ENCODE data around the gene DUS2.

DUS2 gene

GRCh38 chr16:68084504-68085258, 61.6 kb downstream of the DUS2 start (continued):
- TF ChIP-seq ZNF701 (tag by site-specific recombination; IDR thresholded peaks at IDR 0.05) (no peak), ZFP37 (tag by site-specific recombination; IDR thresholded peaks at IDR 0.05) (no peak), ZNF843 (tag by site-specific recombination; IDR thresholded peaks at IDR 0.05) (peak; percentile 33; the same call in 1 of the 2 replicates), ZNF610 (tag by site-specific recombination; IDR thresholded peaks at IDR 0.05; ENCODE audit: borderline replicate concordance) (peak; percentile 66; the same call in 1 of the 2 replicates), ZBTB17 (tag by site-specific recombination; IDR thresholded peaks at IDR 0.05) (peak; percentile 93), ZNF24 (tag by site-specific recombination; IDR thresholded peaks at IDR 0.05) (peak; percentile 42; the same call in 1 of the 2 replicates), ZBTB8A (tag by site-specific recombination; IDR thresholded peaks at IDR 0.05) (peak; percentile 80), ZFP69B (tag by site-specific recombination; IDR thresholded peaks at IDR 0.05) (0 out of 2 replicates have a peak, but pooled peaks have one; percentile 44), SP3 (tag by site-specific recombination; IDR thresholded peaks at IDR 0.05) (peak; percentile 58), ZNF777 (tag by site-specific recombination; IDR thresholded peaks at IDR 0.05; ENCODE audit: borderline replicate concordance) (peak; percentile 82), ZSCAN5A (tag by site-specific recombination; IDR thresholded peaks at IDR 0.05) (no peak), ZFHX2 (tag by site-specific recombination; conservative IDR thresholded peaks at IDR 0.05) (peak; percentile 11; the same call in 1 of the 2 replicates), ZBTB48 (tag by site-specific recombination; IDR thresholded peaks at IDR 0.05) (peak; percentile 92), ZNF791 (tag by site-specific recombination; IDR thresholded peaks at IDR 0.05) (no peak), ZBTB44 (tag by site-specific recombination; IDR thresholded peaks at IDR 0.05) (peak; percentile 73), ZNF433 (tag by site-specific recombination; IDR thresholded peaks at IDR 0.05; ENCODE audit: low read depth) (no peak), ZNF391 (tag by site-specific recombination; IDR thresholded peaks at IDR 0.05; ENCODE audit: borderline replicate concordance, low read depth) (no peak), ZNF37A (tag by site-specific recombination; IDR thresholded peaks at IDR 0.05) (no peak), ZNF785 (tag by site-specific recombination; IDR thresholded peaks at IDR 0.05) (no peak)
- TF ChIP-seq, protein P1, sequence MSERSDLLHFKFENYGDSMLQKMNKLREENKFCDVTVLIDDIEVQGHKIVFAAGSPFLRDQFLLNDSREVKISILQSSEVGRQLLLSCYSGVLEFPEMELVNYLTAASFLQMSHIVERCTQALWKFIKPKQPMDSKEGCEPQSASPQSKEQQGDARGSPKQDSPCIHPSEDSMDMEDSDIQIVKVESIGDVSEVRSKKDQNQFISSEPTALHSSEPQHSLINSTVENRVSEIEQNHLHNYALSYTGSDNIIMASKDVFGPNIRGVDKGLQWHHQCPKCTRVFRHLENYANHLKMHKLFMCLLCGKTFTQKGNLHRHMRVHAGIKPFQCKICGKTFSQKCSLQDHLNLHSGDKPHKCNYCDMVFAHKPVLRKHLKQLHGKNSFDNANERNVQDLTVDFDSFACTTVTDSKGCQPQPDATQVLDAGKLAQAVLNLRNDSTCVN (tag by site-specific recombination; optimal IDR thresholded peaks at IDR 0.05) = peak; percentile 51

DNA sequence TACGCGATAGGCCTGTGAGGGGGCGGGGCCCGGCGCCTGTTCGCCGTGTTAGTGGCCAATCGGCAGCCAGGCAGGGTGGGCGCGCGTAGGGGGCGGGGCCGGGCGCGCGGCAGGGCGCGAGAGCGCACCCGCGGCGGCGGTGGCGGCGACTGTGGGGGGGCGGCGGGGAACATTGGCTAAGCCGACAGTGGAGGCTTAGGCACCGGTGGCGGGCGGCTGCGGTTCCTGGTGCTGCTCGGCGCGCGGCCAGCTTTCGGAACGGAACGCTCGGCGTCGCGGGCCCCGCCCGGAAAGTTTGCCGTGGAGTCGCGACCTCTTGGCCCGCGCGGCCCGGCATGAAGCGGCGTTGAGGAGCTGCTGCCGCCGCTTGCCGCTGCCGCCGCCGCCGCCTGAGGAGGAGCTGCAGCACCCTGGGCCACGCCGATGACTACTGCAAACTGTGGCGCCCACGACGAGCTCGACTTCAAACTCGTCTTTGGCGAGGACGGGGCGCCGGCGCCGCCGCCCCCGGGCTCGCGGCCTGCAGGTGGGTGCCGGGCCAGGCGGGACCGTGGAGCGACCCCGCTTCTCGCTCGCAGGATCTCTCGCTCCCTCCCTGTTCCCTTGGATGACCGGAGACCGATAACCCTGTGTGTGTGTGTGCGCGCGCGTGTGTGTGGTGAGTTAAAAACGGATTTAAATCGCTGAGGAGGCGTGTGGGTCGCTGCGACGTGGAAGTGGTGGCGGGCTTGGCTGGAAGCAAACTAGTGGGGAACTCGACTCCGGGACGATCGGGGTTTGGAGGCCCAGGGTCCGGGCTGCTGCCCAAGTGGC, 62.4 kb downstream of the DUS2 start, which contains the start of gene NFATC3:
TSS of gene NFATC3 (plus strand) at position 112 of the 813 bp plus-strand sequence. CDS start at position 424, 312 bp downstream.
- POLR2A ChIA-PET = interaction anchor here (0.6 to 4.5 kb wide), 20 partner anchors 8 to 562 kb away, joined by 3 to 34 read pairs (median 5); partner anchors contain the start of genes DDX28, DUS2, ESRP2 and PRMT7
- peak within 1 kb of the TSS; percentile 88 for H3K27ac ChIP-seq (ENCODE audit: extremely low read depth, low read depth, low read length)
- no peaks in the 10 kb centered on the region for H3K9me3 ChIP-seq (ENCODE audit: control insufficient read depth, insufficient read depth, low read depth, low read length)
- H3K36me3 ChIP-seq (ENCODE audit: control insufficient read depth in 2 of 2, insufficient read depth in 1 of 2, low read length in 2 of 2) = no peaks in the 10 kb centered on the region
- peaks cover 14% of the 10 kb centered on the region for H3K4me1 ChIP-seq (ENCODE audit: control insufficient read depth, insufficient read depth, low read length)
- CTCF ChIA-PET = interaction anchor here (0.6 to 2.8 kb wide), 5 partner anchors 8 to 412 kb away, joined by 3 to 10 read pairs (median 5); partner anchors contain the start of gene SLC7A6
- H3K4me3 ChIP-seq (ENCODE audit: low read depth, low read length) = peak within 1 kb of the TSS; percentile 77
- TF ChIP-seq ZNF391 (tag by site-specific recombination; IDR thresholded peaks at IDR 0.05; ENCODE audit: borderline replicate concordance, low read depth) (peak; percentile 36; the same call in 1 of the 2 replicates), ZNF791 (tag by site-specific recombination; IDR thresholded peaks at IDR 0.05) (no peak), ZNF132 (tag by site-specific recombination; IDR thresholded peaks at IDR 0.05; ENCODE audit: borderline replicate concordance) (no peak), ZNF335 (tag by site-specific recombination; conservative IDR thresholded peaks at IDR 0.05) (no peak), WT1 (tag by site-specific recombination; IDR thresholded peaks at IDR 0.05) (no peak), TSHZ1 (tag by site-specific recombination; IDR thresholded peaks at IDR 0.05; ENCODE audit: borderline replicate concordance) (no peak), GLIS2 (tag by site-specific recombination; IDR thresholded peaks at IDR 0.05) (no peak), KLF7 (tag by site-specific recombination; IDR thresholded peaks at IDR 0.05; ENCODE audit: borderline replicate concordance) (no peak)
